ENCODE measurements around the gene OLFML1.

GRCh38 chr11:7457211-7457610 lies 28.1 kb upstream of the OLFML1 start:
- TF ChIP-seq, protein P1, sequence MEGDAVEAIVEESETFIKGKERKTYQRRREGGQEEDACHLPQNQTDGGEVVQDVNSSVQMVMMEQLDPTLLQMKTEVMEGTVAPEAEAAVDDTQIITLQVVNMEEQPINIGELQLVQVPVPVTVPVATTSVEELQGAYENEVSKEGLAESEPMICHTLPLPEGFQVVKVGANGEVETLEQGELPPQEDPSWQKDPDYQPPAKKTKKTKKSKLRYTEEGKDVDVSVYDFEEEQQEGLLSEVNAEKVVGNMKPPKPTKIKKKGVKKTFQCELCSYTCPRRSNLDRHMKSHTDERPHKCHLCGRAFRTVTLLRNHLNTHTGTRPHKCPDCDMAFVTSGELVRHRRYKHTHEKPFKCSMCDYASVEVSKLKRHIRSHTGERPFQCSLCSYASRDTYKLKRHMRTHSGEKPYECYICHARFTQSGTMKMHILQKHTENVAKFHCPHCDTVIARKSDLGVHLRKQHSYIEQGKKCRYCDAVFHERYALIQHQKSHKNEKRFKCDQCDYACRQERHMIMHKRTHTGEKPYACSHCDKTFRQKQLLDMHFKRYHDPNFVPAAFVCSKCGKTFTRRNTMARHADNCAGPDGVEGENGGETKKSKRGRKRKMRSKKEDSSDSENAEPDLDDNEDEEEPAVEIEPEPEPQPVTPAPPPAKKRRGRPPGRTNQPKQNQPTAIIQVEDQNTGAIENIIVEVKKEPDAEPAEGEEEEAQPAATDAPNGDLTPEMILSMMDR (IDR thresholded peaks at IDR 0.05) = no peak
- TF ChIP-seq POLR2A (IDR thresholded peaks at IDR 0.05) = no peak

All from uterus (tissue), 2 donors.